Activated naive CD8-positive, alpha-beta T cell treated with anti-CD3 and anti-CD28 coated beads, Interleukin-2, amount 50 U/mL, for 24 hours (primary cell): ENCODE data around the gene KCNQ1.

Experiments
- ATAC-seq: fragments of 150-1000 bp; cut with Tn5 transposase; one replicate; pipeline ENCODE4 v1.10.0; 2021
- DNase-seq: peaks from one replicate; pipeline ENCODE4 v3.0.0; 2021
- H3K27ac Mint-ChIP-seq: one replicate; pipeline ENCODE4 v1.8.0; 2021; ENCODE audit warnings: mild to moderate bottlenecking, mixed read lengths
- H3K27me3 Mint-ChIP-seq: one replicate; pipeline ENCODE4 v1.8.0; 2021; ENCODE audit warnings: mixed read lengths
- H3K36me3 Mint-ChIP-seq: one replicate; pipeline ENCODE4 v1.8.0; 2021; ENCODE audit warnings: low read depth, mixed read lengths
- H3K4me1 Mint-ChIP-seq: one replicate; pipeline ENCODE4 v1.8.0; 2021; ENCODE audit warnings: mixed read lengths
- H3K4me3 Mint-ChIP-seq: one replicate; pipeline ENCODE4 v1.8.0; 2021; ENCODE audit warnings: mild to moderate bottlenecking, moderate library complexity, mixed read lengths
- H3K9me3 Mint-ChIP-seq: one replicate; pipeline ENCODE4 v1.8.0; 2021; ENCODE audit warnings: mixed read lengths

KCNQ1 gene

GRCh38 chr11:2661173-2662023 is 216.6 kb downstream of the KCNQ1 start:
- Mint-ChIP-seq H3K27ac (no peak overlapping the region), H3K36me3 (peaks cover 20% of the 10 kb centered on the region), H3K27me3 (no peaks in the 10 kb centered on the region), H3K4me1 (peaks cover under 1% of the 10 kb centered on the region), H3K4me3 (no peak overlapping the region), H3K9me3 (peaks cover 12% of the 10 kb centered on the region)
- DNase-seq: no peak
- ATAC-seq: no peak

- H3K4me3 Mint-ChIP-seq: no peak overlapping the region
- H3K27ac Mint-ChIP-seq: no peak overlapping the region
- peaks cover 12% of the 10 kb centered on the region for H3K9me3 Mint-ChIP-seq
- H3K27me3 Mint-ChIP-seq: no peaks in the 10 kb centered on the region
- ATAC-seq (no peak), DNase-seq (no peak)
- H3K36me3 Mint-ChIP-seq: peaks cover 20% of the 10 kb centered on the region
- H3K4me1 Mint-ChIP-seq: no peaks in the 10 kb centered on the region
These were observed 217.2 kb downstream of the KCNQ1 start for GRCh38 chr11:2662024-2662312.

DNA sequence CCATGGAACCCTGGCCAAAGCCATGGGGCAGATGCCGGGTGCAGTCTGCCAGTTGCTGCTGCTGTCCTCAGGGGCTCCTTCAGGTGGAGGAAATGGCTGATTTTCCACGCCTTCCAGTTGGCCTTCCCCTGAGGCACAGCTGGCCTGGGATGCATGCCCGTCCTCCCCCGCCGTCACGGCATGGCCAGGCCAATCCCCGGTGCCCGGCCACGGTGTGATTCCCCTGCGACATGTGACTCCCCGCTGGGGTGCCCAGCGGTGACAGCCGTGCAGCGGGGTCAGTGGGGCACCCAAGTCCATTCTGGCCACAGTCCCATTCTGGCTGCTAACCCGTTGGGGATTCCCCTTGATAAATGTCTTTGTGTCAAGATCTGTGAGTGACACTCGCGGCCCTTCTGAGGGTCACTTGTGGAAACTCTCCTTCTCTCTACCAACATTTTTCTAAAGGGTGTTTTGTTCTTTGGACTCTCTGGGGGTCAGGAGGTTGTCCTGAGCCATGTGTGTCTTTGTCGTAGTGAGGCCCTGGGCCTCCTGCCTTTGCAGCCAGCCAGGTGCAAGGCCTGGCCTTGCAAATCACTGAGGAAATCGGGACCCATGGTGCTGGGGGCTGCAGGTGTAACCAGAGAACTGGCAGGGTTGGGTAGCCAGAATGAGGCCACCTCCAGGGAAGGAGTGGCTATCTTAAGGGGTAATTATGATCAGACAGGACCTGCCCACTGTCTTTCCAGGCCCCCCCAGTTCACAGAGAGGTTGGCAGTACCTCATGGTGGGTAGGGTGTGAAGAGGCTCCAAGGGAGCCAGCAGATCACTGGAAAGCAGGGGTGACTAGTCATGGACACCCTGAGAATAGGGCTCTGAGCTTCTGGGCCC is 217.9 kb downstream of the KCNQ1 start:
- peaks cover 12% of the 10 kb centered on the region for H3K9me3 Mint-ChIP-seq
- H3K27ac Mint-ChIP-seq: no peak overlapping the region
- no peaks in the 10 kb centered on the region for H3K27me3 Mint-ChIP-seq
- no peak overlapping the region for H3K4me3 Mint-ChIP-seq
- H3K4me1 Mint-ChIP-seq: no peaks in the 10 kb centered on the region
- peaks cover 20% of the 10 kb centered on the region for H3K36me3 Mint-ChIP-seq
- DNase-seq (no peak), ATAC-seq (no peak)

DNA sequence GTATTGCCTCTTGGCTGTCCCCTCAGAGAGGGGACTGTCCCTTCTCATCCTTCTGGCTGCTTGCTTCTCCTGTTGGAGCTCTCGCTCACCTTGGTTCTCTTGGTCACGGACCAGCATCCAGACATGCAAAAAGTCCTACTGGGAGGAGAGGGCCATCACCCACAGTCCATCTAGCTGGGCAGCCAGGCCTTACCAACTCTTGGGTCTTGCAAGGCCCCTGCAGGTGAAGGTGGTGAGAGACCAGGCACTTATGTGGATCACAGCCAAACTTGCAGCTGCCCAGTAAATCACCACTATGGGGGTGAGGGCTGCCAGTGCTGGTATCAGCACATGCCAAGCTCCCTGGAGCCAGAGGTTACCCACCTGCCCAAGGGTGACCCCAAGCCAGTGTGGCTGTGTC is 218.7 kb downstream of the KCNQ1 start:
- peaks cover 12% of the 10 kb centered on the region for H3K9me3 Mint-ChIP-seq
- H3K4me3 Mint-ChIP-seq: no peak overlapping the region
- H3K36me3 Mint-ChIP-seq: peaks cover 20% of the 10 kb centered on the region
- no peaks in the 10 kb centered on the region for H3K27me3 Mint-ChIP-seq
- DNase-seq (no peak), ATAC-seq (no peak)
- no peak overlapping the region for H3K27ac Mint-ChIP-seq
- H3K4me1 Mint-ChIP-seq: no peaks in the 10 kb centered on the region

DNA sequence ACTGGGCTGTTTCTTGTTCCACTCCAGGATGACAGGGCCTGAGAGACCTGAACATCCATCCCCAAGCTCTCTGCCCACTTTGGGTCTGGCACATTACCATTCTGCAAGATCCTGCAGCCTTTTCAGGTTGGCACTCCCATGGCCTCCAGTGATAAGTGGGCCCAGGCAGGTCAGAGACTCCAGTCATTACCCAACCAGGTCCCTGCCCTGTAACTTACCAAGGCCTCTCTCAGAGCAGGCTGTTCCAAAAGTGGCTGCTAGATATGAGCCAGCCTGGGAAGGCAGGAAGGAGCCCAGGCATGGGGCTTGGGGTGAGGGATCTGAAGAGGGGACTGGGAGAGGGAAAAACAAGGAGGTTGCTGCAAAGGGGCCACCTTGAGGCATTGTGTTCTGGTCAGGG is 219.1 kb downstream of the KCNQ1 start:
- no peak overlapping the region for H3K4me3 Mint-ChIP-seq

DNA sequence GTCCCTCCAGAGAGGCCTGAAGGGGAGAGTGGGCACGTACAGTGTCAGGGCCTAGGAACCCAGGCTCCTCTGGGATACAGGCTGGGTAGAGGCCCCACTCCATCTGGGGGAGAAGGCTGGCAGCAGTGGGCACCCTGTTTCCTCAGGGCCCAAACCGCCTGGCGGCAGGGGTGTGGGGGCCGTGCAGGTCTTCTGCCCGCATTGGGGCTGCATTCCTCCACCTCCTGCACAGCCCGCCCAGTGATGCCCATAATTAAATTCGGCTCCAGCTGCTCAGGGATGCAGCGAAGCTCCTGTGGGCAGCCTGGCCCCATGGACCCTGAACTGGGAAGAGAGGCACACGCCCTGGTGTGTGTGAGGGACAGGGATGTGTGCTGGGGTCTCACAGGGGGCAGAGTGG is 219.6 kb downstream of the KCNQ1 start:
- ATAC-seq (no peak), DNase-seq (no peak)
- Mint-ChIP-seq H3K4me3 (no peak overlapping the region), H3K36me3 (peaks cover 12% of the 10 kb centered on the region), H3K4me1 (no peaks in the 10 kb centered on the region), H3K27ac (no peak overlapping the region), H3K9me3 (peaks cover 5% of the 10 kb centered on the region), H3K27me3 (no peaks in the 10 kb centered on the region)

More for the DNA sequence above, 219.1 kb downstream of the KCNQ1 start:
- H3K4me1 Mint-ChIP-seq: no peaks in the 10 kb centered on the region
- H3K36me3 Mint-ChIP-seq: peaks cover 17% of the 10 kb centered on the region
- no peak overlapping the region for H3K27ac Mint-ChIP-seq
- ATAC-seq (no peak), DNase-seq (no peak)
- H3K9me3 Mint-ChIP-seq: peaks cover 10% of the 10 kb centered on the region
- H3K27me3 Mint-ChIP-seq: no peaks in the 10 kb centered on the region

GRCh38 chr11:2664791-2665525 is 220.2 kb downstream of the KCNQ1 start:
- DNase-seq (no peak), ATAC-seq (no peak)
- Mint-ChIP-seq H3K27me3 (no peaks in the 10 kb centered on the region), H3K4me3 (no peak overlapping the region), H3K27ac (no peak overlapping the region), H3K36me3 (peaks cover 10% of the 10 kb centered on the region), H3K9me3 (peaks cover 4% of the 10 kb centered on the region), H3K4me1 (no peaks in the 10 kb centered on the region)

DNA sequence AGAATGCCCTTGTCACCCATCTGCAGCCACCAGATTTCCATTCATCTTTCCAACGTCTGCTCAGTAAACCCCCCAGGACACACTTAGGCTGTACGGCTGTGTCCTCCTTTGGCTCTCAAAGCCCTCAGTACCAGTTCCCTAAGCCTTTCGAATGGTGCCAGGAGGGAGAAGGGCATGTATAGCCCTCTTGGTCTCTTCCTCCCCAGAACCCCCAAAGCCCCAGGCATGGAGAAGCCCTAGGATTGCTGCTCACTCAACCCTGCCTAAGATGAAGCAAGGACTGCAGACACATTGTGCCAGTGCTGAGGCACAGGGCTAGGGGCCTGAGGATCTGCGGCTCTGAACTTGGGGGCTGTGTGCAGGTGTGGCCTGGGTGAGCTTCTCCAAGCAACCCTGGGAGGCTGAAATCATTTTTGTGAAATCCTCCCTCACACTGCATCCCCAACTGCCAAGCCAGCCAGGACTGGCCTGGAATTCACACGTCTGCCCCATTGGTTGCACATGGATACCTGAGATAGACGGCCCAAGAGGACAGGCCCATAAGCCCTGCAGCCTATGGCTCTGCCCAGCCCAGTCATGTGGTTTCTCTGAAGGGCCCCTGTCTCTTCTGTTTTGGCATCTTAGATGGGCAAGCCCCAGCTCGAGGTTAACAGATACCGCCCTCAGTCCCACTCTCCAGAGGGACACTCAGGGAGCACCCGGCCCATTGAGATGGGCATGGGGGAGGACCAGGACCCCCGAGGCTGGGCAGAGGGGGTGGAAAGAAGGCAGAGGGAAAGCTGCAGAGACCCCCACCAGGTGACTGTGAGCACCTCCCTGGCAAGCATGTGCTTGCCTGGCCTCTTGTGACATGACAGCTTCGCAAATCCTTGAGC is 221.0 kb downstream of the KCNQ1 start:
- Mint-ChIP-seq H3K4me3 (no peak overlapping the region), H3K4me1 (no peaks in the 10 kb centered on the region), H3K36me3 (peaks cover 4% of the 10 kb centered on the region), H3K9me3 (peaks cover 3% of the 10 kb centered on the region), H3K27ac (no peak overlapping the region), H3K27me3 (no peaks in the 10 kb centered on the region)
- no peak for DNase-seq
- ATAC-seq: no peak

GRCh38 chr11:2666401-2666741 is 221.6 kb downstream of the KCNQ1 start:
- DNase-seq (no peak), ATAC-seq (no peak)
- no peak overlapping the region for H3K4me3 Mint-ChIP-seq
- H3K27ac Mint-ChIP-seq: no peak overlapping the region
- H3K36me3 Mint-ChIP-seq: no peaks in the 10 kb centered on the region
- H3K27me3 Mint-ChIP-seq: no peaks in the 10 kb centered on the region
- no peaks in the 10 kb centered on the region for H3K9me3 Mint-ChIP-seq
- H3K4me1 Mint-ChIP-seq: no peaks in the 10 kb centered on the region

- Mint-ChIP-seq H3K4me1 (no peaks in the 10 kb centered on the region), H3K27me3 (no peaks in the 10 kb centered on the region), H3K27ac (no peak overlapping the region), H3K9me3 (no peaks in the 10 kb centered on the region), H3K36me3 (no peaks in the 10 kb centered on the region), H3K4me3 (no peak overlapping the region)
- no peak for ATAC-seq
- no peak for DNase-seq
These were observed 222.2 kb downstream of the KCNQ1 start for GRCh38 chr11:2666828-2667570.

- Mint-ChIP-seq H3K9me3 (no peaks in the 10 kb centered on the region), H3K4me3 (no peak overlapping the region), H3K36me3 (no peaks in the 10 kb centered on the region), H3K4me1 (no peaks in the 10 kb centered on the region), H3K27ac (no peak overlapping the region), H3K27me3 (no peaks in the 10 kb centered on the region)
- DNase-seq (no peak), ATAC-seq (no peak)
These were observed 223.1 kb downstream of the KCNQ1 start for GRCh38 chr11:2667940-2668339.

GRCh38 chr11:2668876-2669275 is 224.1 kb downstream of the KCNQ1 start:
- no peak overlapping the region for H3K4me3 Mint-ChIP-seq

DNA sequence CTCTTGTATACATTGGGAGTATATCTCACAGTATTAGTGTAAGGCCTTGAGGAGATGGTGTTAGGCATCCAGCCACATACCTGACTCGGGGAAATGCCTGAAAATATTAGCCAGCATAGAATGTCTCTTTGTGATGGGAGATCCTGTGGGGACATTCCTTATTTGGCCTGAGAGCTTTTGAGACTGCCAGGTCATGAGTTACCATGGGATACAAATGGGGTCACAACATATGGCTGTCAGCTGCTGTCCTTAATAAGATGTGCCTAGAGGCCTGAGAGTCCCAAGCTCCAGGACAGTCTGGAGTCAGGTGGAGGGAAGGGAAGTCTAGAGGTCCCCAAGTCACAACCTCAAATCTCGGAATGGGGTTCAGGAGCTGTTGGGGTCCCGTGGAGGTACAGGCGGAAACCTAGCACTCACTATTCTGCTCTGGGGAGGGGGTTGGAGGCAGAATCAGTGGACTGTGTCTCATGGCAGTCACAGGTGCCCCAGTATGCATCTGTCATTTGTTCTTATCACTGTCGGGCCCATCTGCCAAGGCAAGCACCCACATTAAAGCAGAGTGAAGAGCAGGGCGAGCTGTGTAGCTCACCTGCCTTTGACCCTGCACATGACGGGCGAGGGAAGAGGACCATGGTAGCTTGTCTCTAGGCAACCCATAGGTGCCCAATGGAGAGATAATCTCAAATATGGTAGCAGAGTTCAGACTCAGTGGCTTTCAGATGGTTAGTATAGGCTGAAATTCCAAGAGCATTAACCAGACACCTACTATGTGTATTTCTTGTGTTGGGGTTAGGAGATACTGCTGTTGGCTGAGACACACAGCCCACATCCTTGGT is 225.0 kb downstream of the KCNQ1 start:
- H3K4me1 Mint-ChIP-seq: no peaks in the 10 kb centered on the region
- no peak for ATAC-seq
- no peak overlapping the region for H3K4me3 Mint-ChIP-seq
- H3K36me3 Mint-ChIP-seq: no peaks in the 10 kb centered on the region
- no peaks in the 10 kb centered on the region for H3K27me3 Mint-ChIP-seq
- no peak for DNase-seq
- H3K27ac Mint-ChIP-seq: no peak overlapping the region
- H3K9me3 Mint-ChIP-seq: no peaks in the 10 kb centered on the region

More at GRCh38 chr11:2668876-2669275, 224.1 kb downstream of the KCNQ1 start:
- H3K36me3 Mint-ChIP-seq: no peaks in the 10 kb centered on the region
- H3K27ac Mint-ChIP-seq: no peak overlapping the region
- no peaks in the 10 kb centered on the region for H3K4me1 Mint-ChIP-seq
- DNase-seq (no peak), ATAC-seq (no peak)
- H3K9me3 Mint-ChIP-seq: no peaks in the 10 kb centered on the region
- no peaks in the 10 kb centered on the region for H3K27me3 Mint-ChIP-seq
